ENCODE results near the gene MYOZ2. TPM values are rescaled to one million over a fixed set of nuclear protein-coding genes. Genes with fewer than 3 reads are reported as not detected.

Gene MYOZ2
- total RNA-seq, 1 experiment from 2014 or later = not detected

DNA sequence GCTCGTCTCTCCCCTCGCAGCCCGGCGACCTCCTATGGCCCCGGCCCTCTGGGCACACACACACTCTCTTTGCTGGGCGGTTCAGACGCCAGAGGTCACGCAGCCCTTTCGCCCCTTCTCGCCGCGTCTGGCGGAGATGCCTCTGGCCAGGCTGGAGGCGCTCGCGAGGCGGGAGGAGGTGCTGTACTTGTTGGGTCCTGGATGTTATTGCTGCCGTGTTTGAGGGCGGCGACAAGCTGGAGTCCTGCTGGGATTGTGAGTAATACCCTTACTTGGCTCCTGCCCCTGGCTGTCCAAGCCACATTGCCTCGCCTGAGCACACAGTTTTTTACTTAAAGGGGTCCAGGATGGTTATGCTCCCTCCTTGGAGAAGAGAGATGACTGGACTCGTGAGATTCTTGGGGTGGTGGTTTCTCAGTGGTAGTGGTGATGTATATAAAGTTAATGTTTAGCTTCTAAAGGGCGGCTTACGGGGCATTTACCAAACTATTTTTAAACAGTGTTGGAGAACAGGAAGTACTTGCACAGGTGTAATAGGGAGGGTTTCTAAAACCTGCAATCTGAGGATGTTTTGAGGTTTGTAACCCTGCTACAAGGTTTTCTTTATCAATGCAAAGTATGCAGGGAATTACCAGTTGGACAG lies 77.5 kb downstream of the MYOZ2 start:
- in situ Hi-C loops (cut with HindIII; ENCODE audit: low pct_unique_long_range_greater_than_20kb, low sequenced_read_pairs) = no loop called here
- peak; percentile 88 for DNase-seq (ENCODE audit: low read depth)

- in situ Hi-C loops (cut with HindIII; ENCODE audit: low pct_unique_long_range_greater_than_20kb, low sequenced_read_pairs) = no loop called here
- no peak for DNase-seq (ENCODE audit: low read depth)
These were observed 82.5 kb downstream of the MYOZ2 start for GRCh38 chr4:119218093-119218492.

GRCh38 chr4:119221412-119221811 lies 85.8 kb downstream of the MYOZ2 start:
- in situ Hi-C loops (cut with HindIII; ENCODE audit: low pct_unique_long_range_greater_than_20kb, low sequenced_read_pairs) = no loop called here
- DNase-seq (ENCODE audit: low read depth) = no peak

DNA sequence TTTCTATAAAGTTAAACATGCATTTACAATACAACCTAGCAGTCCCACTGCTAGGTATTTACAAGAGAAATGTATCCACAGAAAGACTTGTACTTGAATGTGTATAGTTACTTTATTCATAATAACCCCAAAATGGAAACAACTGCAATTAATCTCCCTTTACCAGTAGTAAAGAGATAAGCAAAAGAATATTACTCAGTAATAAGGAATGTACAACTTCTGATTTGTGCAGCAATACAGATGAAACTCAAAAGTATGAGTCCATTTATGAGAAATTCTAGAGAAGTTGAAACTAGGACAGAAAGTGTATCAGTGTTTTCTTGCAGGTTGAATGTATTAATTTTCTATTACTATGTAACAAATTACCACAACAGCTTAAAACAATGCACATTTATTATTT lies 92.1 kb downstream of the MYOZ2 start:
- in situ Hi-C loops (cut with HindIII; ENCODE audit: low pct_unique_long_range_greater_than_20kb, low sequenced_read_pairs) = no loop called here

DNA sequence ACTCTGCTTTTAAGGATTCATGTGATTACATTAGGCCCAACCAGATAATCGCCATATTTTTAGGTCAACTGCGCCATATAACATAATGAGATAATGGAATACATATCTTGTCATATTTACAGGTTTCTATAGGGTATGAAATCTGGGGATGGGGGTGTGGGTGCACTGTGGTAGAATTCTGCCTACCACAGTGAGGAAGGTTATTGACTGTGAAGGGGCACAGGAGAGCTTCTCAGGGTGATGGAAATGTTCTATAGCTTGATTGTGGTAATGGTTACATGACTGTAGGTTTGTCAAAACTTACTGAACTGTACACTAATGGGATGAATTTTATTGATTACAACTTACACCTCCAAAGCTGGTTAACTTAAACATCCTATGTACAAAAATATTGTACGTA lies 92.8 kb downstream of the MYOZ2 start:
- in situ Hi-C loops (cut with HindIII; ENCODE audit: low pct_unique_long_range_greater_than_20kb, low sequenced_read_pairs) = no loop called here
- no peak for DNase-seq (ENCODE audit: low read depth)

More for the DNA sequence above, 92.1 kb downstream of the MYOZ2 start:
- no peak for DNase-seq (ENCODE audit: low read depth)

- DNase-seq (ENCODE audit: low read depth) = no peak
- in situ Hi-C loops (cut with HindIII; ENCODE audit: low pct_unique_long_range_greater_than_20kb, low sequenced_read_pairs) = no loop called here
These were observed 94.5 kb downstream of the MYOZ2 start for GRCh38 chr4:119229908-119230687.

DNA sequence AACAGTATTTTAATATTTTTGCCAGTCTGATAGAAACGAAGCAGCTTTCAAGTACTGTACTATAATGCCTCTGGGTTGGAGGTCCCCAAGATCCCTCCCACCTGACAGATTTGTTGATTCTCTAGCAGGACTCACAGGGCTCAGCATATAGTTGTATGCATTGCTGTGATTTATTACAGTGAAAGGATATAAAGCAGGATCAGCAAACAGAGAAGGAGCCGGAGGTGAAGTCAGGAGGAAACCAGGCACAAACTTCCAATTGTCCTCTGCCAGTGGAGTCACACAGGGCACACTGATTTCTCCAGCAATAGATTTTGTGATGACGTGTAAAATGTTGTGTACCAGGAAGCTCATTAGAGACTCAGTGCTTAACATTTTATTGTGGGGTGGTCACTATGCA lies 95.9 kb downstream of the MYOZ2 start:
- DNase-seq (ENCODE audit: low read depth) = no peak
- in situ Hi-C loops (cut with HindIII; ENCODE audit: low pct_unique_long_range_greater_than_20kb, low sequenced_read_pairs) = no loop called here

GRCh38 chr4:119232286-119232685 lies 96.7 kb downstream of the MYOZ2 start:
- DNase-seq (ENCODE audit: low read depth) = no peak
- in situ Hi-C loops (cut with HindIII; ENCODE audit: low pct_unique_long_range_greater_than_20kb, low sequenced_read_pairs) = no loop called here

DNA sequence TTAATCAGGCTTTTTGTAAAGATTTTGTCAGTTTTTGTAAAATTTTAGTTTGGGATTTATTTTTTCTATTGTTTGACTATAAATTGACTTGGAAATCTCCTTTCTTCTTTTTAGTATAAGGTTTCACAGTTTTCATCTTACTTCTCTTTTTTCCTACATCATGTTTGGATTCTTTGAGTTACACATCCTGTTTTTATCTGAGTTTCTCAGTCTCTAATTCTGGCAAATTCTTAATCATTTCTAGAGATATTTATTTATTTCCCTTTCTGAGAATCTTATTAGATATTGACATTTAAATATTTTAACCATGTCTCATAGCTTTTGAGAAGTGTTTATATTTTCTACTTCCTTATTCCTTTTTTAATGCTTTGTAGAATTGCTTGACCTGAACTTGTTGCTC lies 97.6 kb downstream of the MYOZ2 start:
- in situ Hi-C loops (cut with HindIII; ENCODE audit: low pct_unique_long_range_greater_than_20kb, low sequenced_read_pairs) = no loop called here
- no peak for DNase-seq (ENCODE audit: low read depth)

GRCh38 chr4:119233750-119234149 lies 98.1 kb downstream of the MYOZ2 start:
- in situ Hi-C loops (cut with HindIII; ENCODE audit: low pct_unique_long_range_greater_than_20kb, low sequenced_read_pairs) = no loop called here
- DNase-seq (ENCODE audit: low read depth) = no peak

- no peak for DNase-seq (ENCODE audit: low read depth)
These were observed 101.6 kb downstream of the MYOZ2 start for GRCh38 chr4:119237201-119237600.

More at GRCh38 chr4:119237201-119237600, 101.6 kb downstream of the MYOZ2 start:
- in situ Hi-C loops (cut with HindIII; ENCODE audit: low pct_unique_long_range_greater_than_20kb, low sequenced_read_pairs) = no loop called here

Other genes starting within 250 kb of the MYOZ2 start
- gene SYNPO2, start 247.0 kb upstream of the MYOZ2 start, total RNA-seq (2014; rRNA removed; shearing (Covaris generic); ENCODE audit: low replicate concordance) = not detected in 2 replicates
- gene USP53, start 76.9 kb downstream of the MYOZ2 start, total RNA-seq (2014; rRNA removed; shearing (Covaris generic); ENCODE audit: low replicate concordance) = 4.7 and 6.9 TPM in 2 replicates
- gene FABP2, start 186.3 kb downstream of the MYOZ2 start, total RNA-seq (2014; rRNA removed; shearing (Covaris generic); ENCODE audit: low replicate concordance) = not detected in 2 replicates